Stimulated activated naive CD4-positive, alpha-beta T cell treated with Interleukin-2 at 50 U/mL for 16 hours (primary cell): ENCODE measurements around the gene SLC36A1.
"Not testable (repeated sequence)": the region's sequence is repeated elsewhere in the genome, so short reads cannot be mapped to it uniquely, and the experiment has no call there.

ENCODE experiments used
- DNase-seq: peaks from one replicate; lab custom pipeline; 2025; lab: John Stamatoyannopoulos, UW

The SLC36A1 gene

DNA sequence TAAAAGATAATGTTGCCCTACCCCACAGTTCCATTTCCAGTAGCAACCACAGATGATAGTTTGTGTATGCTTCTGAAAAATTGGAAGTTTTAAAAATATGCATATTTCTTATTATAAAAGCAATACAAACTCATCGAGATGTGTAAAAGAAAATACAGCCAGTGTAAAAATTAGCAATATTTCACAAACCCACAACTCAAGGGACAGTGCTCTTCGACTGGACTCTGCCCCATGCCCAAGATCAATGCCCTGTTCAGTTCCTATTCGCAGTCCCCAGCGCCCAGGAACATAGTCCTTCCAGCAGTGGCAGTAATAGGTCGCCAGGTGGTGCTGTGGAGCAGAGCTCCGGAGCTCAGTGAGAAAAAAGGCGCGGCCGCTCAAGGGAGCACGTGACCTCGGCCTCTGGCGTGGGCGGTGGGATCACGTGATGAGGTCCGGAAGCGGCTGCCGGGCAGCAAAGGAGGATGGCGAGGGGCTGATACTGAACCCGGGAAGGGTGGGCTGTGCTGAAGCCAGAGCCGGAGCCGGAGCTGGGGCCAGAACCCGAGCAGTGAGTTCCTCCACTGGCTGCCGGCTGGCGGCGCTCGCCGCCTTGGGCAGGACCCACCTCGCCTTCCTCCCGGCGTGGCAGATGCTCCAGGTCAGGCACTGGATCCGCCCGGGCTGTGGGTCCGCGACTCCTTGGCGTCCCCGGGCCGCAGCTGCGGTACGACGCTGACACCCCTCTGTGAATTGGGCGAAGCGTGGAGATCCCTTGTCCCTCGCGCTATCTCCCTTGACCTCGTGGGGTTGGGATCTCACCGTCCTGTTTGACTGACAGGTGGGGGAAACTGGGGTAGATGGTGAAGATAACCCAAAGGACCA is at the start of gene SLC36A1:
Gene SLC36A1, plus strand, starts transcription at position 430 of the 864 bp plus-strand sequence. CDS start 11,190 bp downstream, outside the sequence.
- DNase-seq, result peak; percentile 93

DNA sequence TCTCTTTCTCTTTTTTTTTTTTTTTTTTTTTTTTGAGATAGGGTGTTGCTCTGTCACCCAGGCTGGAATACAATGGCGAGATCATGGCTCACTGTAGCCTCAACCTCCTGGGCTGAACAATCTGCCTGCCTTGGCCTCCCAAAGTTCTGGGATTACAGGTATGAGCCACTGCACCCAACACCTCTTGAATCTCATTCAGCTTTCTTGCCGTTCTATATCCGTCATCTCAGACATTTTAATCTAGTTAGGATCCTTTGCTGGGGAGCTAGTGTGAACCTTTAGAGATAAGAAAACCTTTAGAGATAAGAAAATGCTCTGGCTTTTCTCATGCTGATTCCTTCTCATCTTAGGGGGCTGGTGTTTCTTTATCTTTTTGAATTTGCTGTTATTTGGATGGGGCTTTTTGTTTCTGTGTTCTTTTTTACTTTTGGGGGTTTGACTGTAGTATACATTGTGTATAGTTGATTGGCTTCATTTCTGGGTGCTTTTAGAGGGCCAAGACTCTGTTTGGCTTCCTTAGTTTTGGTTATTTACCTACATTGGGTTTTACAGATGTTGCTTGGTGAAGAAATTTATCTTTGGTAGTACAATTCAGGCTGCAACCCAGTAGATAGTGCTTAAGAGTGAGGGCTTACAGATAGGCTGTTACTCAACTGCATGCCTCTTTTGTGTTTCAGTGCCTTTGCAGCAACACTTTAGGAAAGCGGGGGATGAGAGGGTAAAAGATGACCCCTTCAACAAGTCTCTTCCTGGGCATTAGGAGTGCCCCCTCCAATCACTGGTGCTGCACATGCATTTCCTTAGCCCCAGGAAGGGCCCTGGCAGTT is 41.9 kb upstream of the SLC36A1 start:
- no peak for DNase-seq

DNA sequence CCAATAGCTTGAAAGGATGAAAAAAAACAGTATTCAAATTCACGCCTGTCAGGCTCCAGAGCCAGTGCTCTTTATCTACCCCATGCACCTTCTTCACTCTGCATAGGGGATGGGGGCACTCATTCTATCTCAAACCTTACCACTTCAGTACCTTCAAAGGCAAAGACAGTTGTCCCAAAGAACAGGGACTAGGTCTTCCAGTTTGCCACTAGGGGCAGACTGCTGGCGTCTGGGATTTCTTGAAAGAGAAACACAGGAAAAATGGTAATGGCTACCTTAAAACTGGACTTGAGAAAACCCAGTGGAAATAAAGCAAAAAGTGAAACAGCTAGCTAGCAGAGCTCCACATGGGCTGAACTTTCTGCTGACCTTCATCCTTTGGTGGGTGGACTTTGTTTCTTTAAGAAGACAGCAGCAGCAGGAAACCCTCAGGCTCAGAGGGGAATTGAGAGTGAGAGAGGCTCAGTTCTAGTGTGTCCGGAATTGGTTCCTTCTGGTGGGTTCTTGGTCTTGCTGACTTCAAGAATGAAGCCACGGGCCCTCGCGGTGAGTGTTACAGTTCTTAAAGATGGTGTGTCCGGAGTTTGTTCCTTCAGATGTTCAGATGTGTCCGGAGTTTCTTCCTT is 41.0 kb upstream of the SLC36A1 start:
- no peak for DNase-seq

DNA sequence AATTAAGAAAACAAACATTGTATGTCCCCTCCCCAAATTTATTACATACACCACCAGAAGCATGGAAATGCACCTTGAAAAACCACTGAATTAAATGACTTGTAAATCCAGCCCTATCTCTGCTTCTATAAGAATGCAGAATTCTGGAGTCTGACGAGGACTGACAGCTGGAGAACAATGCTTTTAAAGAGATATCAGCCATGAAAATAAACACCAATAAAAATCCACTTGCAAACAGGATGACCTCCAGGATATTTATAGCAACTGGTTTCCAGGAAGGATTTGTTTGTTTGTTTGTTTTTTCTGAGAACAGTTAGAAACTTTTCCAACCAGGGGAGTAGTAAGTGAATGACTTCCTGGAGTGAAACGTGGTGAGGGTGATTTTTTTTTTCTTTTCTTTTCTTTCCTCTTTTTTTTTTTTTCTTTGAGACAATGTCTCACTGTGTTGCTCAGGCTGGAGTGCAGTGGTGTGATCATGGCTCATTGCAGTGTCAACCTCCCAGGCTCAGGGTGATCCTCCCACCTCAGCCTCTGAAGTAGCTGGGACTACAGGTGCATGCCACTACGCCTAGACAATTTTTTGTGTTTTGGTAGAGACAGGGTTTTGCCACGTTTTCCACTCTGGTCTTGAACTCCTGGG is 38.7 kb upstream of the SLC36A1 start:
- no peak for DNase-seq

DNA sequence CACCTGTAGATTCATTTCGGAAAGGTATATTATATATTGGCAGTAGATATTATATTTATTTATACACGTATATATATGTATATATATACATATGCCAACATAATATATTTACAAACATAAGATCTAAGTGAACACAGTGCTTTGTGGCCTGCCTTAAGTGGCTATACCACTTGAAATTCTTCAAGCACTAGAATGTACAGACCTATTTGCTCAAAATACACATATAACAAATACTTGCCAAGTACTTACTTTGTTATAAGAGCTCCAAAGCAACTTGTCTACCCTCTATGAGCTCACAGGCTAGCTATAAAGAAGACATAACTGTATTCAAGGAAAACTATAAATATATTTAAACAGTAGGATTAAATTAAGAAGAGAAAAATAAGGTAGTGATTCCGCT is 33.6 kb upstream of the SLC36A1 start:
- no peak for DNase-seq

DNA sequence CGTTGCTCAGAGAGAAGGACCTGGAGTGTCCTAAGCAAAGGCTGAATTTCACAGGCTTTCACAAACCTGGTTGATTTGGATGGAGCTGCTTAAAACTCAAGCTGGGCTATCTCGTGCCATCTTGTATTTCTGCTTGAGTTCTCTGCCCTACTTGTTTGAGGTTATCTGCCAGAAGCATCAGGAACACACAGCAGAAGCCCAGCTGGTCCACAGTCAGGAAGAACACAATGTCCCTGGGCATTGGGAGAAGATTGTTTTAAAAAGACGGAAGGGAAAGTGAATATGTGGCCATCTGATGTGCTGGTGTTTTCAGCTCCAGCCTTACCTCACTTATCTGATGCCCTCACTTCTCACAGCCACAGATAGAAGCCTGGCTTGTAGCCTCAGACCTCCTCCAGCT is 32.9 kb upstream of the SLC36A1 start:
- no peak for DNase-seq

DNA sequence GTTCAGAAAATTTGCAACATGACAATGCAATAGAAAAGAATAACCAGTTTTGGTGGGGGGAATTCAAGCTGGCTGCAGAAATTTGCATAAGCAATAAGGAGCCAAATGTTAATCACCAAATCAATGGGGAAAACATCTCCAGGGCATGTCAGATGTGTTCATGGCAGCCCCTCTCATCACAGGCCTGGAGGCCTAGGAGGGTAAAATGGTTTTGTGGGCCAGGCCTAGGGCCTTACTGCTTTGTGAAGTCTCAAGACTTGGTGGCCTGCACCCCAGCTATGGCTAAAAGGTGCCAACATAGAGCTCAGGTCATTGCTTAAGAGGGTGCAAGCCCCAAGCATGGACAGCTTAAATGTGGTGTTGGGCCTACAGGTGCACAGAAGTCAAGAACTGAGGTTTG is 29.7 kb upstream of the SLC36A1 start:
- DNase-seq, result no peak

DNA sequence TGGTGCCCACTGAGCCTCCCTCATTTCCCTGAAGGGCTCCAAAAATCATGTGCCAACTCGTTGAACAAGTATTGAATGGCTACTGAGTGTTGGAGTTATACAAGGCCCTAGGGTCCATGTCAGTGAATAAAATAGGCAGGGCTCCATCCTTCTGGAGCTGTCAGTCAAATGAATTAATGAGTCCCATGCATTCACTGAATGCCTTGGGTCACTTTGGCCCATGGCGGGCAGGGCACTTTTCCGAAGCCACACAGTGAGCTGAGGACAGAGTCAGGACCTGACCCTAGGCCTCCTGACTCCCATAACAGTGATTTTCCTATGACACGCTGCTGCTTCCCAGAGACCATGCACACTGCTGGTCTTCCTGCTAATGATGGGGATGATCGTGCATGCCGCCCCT is 27.3 kb upstream of the SLC36A1 start:
- DNase-seq, result no peak

DNA sequence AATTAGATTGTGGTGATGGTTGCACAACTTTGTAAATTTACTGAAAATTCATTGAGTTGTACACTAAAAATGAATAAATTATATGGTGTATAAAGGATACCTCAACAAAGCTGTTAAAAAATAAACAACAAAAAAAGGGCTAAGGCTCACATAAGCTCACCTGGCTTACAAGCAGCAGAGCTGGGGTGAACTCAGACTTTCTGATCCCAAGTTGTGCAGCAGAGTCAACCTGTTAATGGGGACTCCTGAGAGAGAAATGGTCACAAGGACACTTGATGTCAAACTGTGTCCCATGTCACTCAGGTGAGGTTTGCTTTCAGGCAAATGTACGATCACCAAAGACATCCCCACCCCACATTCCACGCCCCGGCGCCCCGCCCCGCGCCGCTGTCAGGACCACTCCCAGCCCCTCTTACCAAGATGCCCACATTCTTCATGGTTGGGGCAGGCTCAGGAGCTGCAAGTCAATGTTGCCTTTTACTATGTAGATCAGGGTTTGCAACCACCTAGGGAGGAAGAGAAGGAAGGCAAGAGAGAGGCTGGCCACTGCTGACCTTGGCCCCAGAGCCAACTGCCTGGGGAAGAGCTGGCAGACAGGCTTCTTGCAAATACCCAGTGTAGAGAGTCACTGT is 22.4 kb upstream of the SLC36A1 start:
- DNase-seq, result no peak

DNA sequence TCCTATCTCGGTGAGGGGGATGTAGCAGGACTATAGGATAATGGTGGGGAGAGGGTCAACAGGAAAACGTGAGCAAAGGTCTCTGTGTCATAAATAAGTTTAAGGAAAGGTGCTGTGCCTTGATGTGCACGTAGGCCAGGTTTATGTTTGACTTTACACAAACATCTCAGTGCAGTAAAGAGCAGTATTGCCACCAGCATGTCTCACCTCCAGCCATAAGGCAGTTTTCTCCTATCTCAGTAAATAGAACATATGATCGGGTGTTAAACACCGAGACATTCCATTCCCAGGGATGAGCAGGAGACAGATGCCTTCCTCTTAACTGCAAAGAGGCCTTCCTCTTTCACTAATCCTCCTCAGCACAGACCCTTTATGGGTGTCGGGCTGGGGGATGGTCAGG is 21.1 kb upstream of the SLC36A1 start:
- not testable (repeated sequence) for DNase-seq

DNA sequence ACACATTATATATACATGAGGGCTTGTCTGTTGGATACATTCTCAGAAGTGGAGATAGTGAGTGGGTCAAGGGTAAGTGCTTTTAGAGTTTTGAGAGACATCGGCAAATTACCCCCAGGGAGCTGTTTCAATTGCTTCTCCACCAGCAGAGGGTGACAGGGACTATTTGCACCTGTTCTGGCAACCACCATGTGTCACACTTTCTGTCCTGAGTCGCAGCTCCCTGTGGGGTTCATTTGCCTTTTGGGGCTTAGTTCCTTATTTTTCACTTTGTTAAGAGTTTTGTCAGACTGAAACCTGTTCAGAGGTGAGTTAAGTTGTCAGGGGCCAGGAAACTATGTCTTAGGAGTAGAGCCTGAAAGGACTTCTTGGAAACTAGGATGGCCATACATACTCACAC is 20.1 kb upstream of the SLC36A1 start:
- DNase-seq, result no peak

DNA sequence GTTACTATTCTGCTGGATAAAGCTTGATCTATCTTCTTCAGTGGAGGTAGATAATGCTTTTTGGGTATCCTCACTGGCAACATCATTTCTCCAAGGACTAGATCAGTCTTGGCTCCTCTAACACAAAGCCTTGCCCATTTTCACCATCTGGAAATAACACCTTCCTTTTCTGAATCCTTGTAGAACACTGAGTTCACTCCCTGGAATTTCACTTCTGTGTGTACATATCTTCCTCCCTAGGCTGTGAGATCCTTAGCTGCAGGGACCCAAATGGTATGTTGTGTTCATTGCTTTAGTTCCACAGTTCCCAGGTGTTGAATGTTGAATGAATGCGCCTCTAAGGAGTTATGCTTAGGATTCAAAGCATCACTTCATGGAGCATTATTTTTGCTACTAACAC is 16.7 kb upstream of the SLC36A1 start:
- no peak for DNase-seq

DNA sequence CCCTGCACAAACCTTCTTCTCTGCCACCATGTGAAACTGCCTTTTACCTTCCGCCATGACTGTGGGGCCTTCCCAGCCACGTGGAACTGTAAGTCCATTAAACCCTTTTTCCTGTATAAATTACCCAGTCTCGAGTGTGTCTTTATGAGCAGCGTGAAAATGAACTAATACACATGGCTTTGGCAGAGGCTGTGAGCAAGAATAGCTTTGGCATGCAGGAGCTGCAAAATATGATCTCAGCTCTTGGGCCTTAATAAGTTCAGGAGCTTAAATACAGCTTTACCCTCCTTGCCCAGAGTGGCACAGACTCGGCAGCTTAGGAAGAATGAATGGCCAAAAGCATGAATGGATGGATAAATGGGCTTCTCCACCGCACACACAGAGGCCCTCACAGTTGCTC is 15.7 kb upstream of the SLC36A1 start:
- DNase-seq, result no peak

DNA sequence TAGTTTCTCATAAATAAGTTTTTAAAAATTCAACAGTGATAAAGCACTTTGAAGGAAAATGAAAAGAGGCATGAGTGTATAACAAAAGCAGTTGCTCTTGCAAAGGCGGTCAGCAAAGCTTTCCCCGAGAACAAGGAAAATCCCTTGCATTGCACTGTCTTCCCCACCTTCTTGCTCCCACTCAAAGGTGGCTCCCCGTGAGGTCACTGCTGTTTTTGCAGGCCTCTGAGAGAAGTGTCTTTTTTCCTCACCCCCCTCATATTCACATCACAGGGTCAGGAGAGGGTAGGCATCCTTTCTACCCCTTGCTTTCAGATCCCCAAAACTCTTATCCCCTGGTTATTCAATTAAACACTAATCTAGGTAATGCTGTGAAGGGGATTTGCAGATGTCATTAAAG is 15.2 kb upstream of the SLC36A1 start:
- no peak for DNase-seq

DNA sequence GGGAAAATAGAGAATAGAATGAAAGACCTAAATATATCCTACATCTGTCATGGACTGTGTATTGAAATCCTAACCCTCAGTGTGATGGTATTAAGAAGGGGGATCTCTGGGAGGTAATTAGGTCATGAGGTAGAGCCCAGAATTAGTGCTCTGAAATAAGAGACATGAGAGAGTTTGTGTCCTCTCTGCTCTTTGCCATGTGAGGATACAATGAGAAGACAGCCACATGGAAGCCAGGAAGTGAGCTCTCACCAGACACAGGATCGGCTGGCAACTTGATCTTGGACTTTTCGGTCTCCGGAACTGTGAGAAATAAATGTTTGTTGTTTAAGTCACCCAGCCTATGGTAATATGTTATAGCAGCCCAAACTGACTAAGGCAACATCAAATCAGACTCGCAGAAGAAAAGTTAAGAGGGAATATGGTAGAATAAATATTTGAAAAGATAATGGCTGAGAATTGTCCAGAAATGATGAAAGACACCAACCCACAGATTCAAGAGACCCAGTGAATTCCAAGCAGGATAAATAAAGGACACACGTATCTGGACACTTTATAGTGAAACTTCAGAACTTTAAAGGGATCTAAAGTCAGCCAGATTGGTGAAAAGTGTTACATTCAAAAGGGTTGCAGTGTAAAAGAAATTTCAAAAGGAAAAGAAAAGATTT is 12.7 kb upstream of the SLC36A1 start:
- DNase-seq, result no peak

DNA sequence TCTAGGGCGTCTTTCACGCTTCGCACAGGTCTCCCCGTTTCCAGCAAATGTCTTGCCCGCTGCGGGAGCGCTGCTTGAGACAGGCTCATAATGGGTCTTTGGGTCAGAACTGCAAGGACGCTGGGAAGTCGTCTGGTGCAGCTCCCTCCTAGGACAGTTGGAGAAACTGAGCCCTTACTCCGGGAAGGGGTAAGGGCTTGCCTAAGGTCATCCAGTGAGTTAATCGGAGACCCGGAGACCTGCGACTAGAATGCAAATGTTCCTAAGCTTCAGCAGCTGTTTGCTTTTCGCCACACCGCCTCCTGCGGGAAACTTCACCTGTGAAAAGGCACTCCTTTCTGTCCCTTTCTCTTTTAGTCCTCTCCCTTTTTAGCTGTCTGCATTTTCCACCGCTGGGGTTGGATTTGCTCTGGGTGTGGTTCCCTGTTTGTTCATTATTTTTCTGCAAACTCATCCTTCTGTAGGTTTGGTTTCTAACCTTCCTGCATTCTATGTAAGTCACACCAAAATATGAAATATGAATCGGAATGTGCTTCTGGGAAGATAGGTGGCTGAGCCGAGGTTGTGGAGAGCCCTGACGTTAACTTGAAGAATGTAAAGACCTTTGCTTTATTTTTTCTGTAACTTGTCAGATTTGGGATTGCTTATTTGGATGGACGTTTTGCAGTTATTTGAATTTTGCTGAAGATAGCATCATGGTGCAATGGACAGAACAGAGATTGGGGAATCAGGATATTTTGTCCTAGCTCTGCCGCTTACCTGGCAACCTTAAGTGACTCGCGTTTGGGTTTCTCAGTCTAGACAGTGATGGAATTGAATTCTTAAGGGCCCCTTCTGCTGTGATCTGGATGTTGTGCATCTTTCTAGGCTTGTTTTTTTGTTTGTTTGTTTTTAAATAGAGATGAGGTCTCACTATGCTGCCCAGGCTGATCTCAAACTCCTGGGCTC is 909 bp downstream of the SLC36A1 start:
- no peak for DNase-seq

DNA sequence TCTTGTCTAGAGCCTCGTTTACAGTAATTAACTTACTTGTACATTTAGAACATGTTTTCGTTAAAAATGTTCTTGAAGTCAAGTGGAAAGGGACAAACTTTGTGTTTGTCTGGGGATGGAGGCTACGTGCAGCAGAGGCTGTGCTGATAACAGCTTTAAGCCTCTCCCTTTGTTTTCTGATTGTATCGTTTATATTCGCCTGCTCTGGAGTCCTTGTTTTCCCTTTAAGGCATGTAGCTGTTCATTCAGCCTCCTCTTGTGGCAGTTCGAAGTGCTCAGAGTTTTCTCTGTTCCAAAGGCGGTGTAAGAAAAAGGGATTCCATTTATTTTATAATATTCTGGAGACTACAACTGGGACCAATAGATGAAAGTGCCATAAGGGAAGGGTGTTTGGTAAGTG is 1.9 kb downstream of the SLC36A1 start:
- no peak for DNase-seq

DNA sequence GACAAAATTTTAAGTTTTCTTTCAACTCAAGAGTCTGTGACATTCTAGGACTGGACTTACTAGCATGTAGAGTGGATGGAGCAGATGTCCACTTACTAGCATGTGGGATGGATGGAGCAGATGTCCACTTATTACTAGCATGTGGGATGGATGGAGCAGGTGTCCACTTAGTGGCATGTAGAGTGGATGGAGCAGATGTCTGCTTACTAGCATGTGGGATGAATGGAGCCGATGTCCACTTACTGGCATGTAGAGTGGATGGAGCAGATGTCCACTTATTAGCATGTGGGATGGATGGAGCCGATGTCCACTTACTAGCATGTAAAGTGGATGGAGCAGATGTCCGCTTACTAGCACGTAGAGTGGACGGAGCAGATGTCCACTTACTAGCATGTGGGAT is 2.4 kb downstream of the SLC36A1 start:
- no peak for DNase-seq

DNA sequence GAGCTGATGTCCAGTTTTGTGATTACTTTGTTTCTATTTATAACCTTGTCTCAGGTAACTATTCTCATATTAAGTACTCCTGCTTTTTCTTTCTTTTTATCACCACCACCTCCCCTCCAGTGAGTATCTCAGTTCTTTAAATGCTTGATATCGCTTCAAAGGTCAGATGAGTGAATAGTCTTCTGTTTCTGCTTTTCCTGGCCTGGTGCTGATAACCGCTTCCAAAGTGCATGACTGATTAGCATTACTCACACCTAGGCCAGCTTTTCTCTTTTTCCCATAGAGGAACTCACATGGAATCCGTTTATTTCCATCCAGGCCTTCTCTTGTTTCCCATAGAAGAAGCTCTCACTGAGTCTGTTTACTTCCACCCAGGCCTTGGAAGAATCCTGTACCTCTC is 3.2 kb downstream of the SLC36A1 start:
- no peak for DNase-seq
